NCI-H2107 treated with DMSO at 0.1 percent for 48 hours (cell line): Measurements from ENCODE around the gene MAN1B1.
"Not testable (repeated sequence)": the region's sequence is repeated elsewhere in the genome, so short reads cannot be mapped to it uniquely, and the experiment has no call there.

Experiments
- DNase-seq: peaks from one replicate; lab custom pipeline; 2025; ENCODE audit not compliant: unreplicated experiment; lab: John Stamatoyannopoulos, UW

Gene MAN1B1

GRCh38 chr9:137110147-137110910 is 23.5 kb downstream of the MAN1B1 start:
- DNase-seq, result no peak

GRCh38 chr9:137110911-137111787 is 24.4 kb downstream of the MAN1B1 start:
- DNase-seq, result no peak

DNA sequence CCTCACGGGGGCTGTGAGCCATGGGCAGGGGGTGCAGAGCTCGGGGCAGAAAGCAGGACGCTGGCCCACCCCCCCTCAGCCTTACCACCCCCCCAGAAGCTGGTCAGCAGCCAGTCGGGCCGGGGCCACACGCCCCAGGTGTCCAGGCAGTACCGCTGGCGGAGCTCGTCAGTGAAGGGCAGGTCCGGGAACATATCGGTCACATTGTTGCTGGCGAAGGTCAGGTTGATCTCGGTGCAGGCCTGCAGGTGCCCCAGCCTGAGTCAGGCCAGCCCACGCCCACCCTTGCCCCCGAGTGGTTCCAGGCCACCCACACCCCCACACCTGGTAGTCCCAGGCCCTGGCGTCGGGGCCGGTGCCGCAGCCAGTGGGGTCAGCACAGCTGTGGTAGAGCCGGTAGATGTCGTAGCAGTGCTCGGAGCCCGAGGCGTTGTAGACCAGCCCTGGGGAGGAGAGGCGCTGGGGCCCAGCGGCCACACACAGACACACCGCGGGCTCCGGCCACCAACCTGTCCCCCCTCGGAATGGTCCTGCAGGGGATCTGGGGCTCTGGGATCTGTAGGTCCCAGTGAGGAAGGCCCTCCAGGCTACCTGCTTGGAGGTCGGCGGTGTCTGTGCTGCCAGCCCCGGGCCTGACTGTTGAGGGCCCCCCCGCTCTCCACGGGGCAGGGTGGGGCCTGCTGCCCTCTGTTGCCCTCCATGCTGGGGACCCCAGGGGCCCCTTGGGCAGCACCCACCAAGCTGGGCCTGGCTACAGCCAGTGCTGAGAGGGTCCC is 25.2 kb downstream of the MAN1B1 start:
- DNase-seq, result no peak

GRCh38 chr9:137112564-137113384 is 26.0 kb downstream of the MAN1B1 start:
- no peak for DNase-seq

DNA sequence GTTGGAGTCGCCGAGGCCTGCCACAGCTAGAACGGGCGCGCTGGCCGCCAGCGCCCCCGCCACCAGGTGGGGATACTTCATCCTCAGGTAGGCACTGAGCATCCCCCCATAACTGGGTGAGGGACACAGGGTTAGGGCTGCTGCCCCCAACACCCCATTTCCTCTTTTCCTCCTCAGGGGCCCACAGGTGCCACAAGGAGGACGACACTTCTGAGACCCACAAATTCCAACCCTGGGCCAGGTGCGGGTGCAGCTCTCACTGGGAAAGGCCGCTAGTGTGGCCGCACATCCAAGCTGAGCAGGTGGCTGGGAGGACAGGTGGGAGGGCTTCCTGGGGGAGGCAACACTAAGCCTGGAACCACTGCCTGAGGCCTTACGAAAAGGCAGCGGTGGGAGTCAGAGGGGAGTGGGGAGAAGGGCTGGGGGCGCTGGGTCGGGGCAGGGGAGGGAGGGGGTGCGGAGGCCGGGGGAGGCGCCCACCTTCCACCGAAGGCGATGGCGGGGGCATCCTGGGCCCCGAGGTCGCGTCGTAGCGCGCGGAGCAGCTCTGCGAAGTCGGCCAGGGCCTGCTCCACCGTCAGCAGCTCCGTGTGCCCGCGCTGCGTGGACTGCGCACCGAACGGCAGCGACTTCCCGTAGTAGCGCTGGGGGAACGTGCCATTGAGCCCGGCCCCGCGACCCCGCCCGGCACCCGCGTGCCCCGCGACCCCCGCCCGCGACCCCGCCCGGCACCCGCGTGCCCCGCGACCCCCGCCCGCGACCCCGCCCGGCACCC is 26.8 kb downstream of the MAN1B1 start:
- DNase-seq, result no peak

GRCh38 chr9:137114220-137114612 is 27.4 kb downstream of the MAN1B1 start:
- DNase-seq, result no peak

DNA sequence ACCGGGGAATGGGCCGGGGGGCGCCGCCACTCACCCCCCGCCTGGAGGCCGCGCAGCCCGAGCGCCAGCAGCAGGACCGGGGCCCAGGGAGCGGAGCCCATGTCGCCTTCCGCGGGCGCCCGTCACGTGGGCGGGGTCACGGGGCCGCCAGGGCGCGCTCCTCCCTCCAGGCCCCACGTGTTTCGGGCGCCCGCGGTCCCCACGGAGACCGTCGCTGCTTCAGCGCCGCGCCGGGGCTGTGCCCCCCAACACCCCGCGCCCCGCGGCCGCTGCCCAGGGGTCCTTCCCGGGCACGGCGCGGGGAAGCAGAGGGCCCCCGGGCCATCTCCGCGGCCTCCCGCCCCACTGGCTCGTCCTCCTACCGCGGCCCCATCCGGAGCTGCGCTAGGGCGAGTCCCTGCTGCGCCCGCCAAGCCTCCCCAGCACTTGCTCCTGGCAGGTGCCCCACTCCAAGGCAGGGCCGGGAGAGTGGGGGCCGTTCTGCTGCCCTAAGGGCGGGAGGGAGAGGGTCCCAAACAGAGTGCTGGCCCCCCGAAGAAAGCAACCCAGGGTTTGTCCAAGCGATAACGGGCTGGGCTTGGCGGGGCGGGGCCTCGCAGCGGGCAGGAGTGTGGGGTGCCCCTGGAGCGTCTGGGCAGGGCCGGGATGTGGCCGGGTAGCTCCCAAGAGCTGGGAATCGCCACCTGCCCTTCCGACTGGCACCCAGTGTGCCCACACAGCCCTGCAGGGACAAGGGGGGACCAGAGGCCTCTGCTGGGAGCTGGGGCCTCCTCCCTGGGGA is 28.0 kb downstream of the MAN1B1 start, which contains the start of gene DPP7:
Gene DPP7, minus strand, starts transcription at position 121 of the 781 bp plus-strand sequence. Its CDS starts 20 bp downstream, at position 101.
- DNase-seq, result no peak

DNA sequence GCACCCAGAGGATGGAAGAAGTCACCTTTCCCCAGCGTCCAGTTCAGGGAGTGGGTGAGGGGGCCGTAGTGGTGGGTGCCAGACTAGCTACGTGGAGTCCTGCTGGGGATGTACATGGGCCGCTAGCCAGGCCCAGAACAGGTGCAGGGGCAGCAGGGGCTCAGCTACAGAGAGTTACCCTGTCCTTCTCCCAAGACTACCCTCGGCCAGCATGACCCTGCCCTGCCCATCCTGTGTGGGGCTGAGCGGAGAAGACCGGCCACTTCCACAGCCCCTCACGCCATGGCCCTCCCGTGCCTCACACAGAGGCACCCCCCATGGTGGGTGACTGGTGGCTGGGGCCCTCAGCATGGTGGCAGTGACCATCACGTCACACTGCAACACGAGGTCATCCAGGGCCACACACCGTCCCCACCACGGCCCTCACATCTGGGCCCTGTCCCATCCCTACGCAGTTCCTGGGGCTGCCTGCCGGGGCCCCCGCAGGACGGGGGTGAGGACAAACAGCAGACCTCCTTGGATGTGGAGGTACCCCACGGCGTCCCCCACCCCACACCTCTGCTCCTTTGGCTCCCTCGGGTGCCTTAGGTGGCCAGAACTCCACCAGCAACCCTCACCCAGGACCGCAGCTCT is 28.7 kb downstream of the MAN1B1 start:
- DNase-seq, result no peak

- DNase-seq, result no peak
Measured at GRCh38 chr9:137116027-137116507, 29.3 kb downstream of the MAN1B1 start.

DNA sequence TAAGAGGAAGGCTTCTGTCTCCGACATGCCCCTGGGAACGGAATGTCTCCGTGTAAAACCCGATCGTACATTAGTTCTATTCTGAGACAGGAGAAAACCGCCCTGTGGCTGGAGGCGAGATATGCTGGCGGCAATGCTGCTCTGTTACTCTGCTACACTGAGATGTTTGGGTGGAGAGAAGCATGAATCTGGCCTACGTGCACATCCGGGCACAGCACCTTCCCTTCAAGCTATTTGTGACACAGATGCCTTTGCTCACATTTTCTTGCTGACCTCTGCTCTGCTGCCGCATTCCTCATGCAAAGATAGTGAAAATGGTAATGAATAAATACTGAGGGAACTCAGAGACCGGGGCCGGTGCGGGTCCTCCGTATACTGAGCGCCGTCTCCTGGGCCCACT is 29.9 kb downstream of the MAN1B1 start:
- DNase-seq, result no peak

DNA sequence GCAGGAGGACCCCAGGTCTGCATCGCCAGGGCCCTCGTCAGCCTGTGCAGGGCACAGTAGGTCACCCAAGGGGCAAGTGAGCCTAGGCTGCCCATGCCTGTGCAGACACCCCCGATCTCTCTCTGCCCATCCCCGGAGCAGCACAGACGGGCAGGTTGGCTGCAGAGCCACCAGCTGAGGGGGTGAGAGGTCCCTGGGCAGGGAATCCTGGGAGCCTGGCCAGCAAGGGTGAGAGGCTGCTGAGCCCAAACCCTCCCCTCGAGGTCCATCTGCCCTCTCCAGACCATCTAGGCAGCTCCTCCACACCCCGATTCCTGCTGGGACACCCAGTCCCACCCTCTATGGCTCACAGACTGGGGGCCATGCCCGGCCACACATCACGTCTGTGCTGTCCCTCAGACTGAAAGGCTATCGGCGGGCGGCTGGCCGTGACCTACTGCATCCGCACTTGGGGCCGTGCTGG is 30.5 kb downstream of the MAN1B1 start:
- DNase-seq, result no peak

DNA sequence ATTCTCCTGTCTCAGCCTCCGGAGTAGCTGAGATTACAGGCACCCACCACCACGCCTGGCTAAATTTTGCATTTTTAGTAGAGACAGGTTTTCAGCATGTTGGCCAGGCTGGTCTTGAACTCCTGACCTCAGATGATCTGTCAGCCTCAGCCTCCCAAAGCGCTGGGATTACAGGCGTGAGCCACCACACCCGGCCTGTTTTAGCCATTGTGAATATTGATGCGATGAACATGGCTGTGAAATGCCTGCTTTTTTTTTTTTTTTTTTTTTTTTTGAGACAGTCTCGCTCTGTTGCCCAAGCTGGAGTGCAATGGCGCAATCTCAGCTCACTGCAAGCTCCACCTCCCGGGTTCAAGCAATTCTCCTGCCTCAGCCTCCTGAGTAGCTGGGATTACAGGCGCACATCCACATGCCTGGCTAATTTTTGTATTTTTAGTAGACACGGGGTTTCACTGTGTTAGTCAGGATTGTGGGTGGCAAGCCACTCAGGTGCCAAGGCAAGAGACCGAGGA is 31.4 kb downstream of the MAN1B1 start:
- DNase-seq, result not testable (repeated sequence)

GRCh38 chr9:137121927-137122795 is 35.4 kb downstream of the MAN1B1 start:
- DNase-seq, result not testable (repeated sequence)

DNA sequence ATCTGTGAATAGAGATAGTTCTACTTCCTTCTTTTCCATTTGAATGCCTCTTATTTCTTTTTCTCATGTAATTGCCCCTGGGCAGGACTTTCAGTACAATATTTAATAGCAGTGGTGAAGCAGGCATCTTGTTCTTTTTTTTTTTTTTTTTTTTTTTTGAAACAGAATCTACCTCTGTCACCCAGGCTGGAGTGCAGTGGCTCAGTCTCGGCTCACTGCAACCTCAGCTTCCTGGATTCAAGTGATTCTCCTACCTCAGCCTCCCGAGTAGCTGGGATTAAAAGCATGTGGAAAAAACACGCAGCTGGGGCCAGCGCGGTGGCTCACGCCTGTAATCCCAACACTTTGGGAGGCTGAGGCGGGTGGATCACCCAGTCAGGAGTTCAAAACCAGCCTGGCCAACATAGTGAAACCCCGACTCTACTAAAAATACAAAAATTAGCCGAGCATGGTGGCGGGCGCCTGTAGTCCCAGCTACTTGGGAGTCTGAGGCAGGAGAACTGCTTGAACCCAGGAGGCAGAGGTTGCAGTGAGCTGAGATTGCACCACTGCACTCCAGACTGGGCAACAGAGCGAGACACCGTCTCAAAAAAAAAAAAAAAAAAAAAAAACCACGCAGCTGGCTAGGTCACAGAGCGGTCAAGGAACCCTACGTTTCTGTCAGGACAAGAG is 36.1 kb downstream of the MAN1B1 start:
- DNase-seq, result not testable (repeated sequence)

DNA sequence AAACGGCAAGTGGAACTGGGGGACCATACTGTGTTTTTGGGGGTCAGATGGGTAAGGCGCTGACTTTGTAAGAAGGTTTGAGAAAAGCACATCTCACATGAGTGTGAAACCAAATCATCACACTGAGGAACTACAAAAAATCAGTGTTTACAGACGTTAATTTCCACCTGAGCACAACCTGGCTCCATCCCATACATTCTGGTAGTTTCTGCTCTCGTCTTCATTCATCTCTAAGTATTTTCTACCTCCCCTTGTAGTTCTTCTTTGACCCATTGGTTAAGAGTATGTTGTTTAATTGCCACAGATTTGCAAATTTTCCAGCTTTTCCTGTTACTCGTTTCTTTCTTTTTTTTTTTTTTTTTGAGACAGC is 36.7 kb downstream of the MAN1B1 start:
- no peak for DNase-seq

GRCh38 chr9:137123952-137124462 is 37.2 kb downstream of the MAN1B1 start:
- DNase-seq, result not testable (repeated sequence)
